GM19324 (cell line): Measurements from ENCODE around the gene CDKL4.
"Not testable (repeated sequence)": the region's sequence is repeated elsewhere in the genome, so short reads cannot be mapped to it uniquely, and the experiment has no call there.

ENCODE experiments used
- ATAC-seq: cut with Tn5 transposase; IDR thresholded peaks from one replicate; pipeline ENCODE4 v1.9.1; 2021; ENCODE audit warnings: mild to moderate bottlenecking, moderate library complexity; ENCODE audit not compliant: unreplicated experiment, low FRiP score

Gene CDKL4

GRCh38 chr2:39234754-39235153 lies 9.0 kb downstream of the CDKL4 start:
- no peak for ATAC-seq

DNA sequence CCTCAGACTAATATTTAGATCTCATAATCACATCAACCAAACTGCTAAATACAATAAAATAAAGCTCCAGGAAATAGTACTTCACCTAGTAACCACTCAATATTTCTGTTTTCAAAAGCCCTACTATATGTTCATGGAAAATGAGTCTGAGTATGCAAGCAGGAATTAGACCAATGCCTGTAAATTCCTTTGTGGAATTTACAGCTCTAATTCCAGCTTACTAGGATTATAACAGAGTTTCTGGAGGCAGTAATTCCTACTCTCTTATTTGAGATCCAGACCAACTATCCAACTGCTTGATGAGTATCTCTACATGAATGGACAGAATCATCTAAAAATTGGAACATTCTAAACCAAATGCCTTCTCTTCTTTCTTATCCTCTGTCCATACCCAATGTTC lies 11.6 kb downstream of the CDKL4 start:
- ATAC-seq: no peak

DNA sequence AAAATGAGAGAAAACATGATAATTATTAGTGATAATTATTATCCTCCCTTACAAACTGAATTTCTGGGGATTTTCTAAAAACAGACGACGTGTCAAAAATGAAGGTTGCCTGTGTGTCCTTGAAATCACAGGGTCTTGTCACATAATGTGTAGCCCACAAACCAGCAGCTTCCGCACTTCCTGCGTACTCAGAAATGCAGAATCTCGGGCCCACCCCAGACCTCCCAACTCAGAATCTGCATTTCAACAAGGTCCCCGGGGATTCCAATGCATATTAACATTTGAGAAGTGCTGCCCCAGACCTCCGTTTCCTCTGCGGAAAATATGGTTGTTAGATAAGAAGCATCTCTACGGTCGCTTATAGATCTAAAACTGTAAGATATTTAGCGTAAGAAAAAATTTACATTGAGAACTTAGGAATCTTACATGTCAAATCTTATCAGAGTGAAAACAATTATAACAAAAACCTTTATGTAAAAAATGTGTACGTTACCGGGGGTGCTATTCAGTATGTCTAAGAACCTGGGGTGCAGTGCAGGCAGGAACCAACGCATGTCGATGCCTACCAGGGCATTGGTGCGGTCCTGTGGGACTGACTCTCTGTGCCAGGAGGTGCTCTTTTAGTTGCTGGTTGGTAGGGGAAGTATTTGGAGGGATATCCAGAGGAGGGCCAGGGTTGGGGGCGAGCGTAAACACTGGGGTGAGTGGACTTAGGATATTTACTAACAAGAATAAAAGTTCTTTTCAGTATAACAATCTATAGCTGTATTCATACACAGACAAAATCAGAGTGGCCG lies 15.2 kb downstream of the CDKL4 start:
- no peak for ATAC-seq

DNA sequence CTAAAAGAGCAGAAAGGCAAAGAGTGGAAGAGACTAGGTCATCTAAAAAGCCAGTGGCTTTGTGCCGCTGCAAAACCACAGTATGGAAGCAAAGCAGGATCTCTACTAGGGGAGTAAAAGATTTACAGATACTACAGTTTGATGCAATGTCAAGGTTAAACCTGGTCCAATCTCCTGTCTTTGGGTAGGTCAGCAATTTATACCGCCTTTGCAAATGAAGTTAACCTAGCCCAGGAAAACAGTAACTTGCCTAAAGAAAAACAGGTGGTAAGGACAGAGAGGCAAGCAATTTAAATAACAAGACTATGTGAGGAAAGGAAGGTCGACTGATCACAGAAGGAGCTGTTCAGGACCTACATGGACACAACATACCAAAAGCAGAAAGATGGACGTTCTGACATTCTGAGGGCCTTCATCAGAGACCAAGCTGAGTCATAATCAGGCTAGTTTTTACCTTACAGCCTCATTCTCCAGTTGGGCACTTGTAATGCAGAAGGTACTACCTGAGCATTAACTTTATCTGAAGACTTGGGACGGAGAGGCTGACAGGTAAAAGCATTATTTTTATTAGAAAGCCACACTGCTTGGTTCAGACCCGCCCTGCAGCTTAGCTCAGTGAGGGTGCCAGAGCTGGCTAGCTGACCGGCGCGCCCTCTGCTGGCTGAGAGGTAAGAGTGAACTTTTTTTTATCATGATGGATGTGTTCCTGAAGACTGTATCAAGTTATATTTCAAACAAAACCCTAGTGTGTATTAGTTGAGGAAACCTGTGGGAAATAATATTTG lies 15.9 kb downstream of the CDKL4 start:
- peak; percentile 60 for ATAC-seq

- no peak for ATAC-seq
These were observed 18.2 kb downstream of the CDKL4 start for GRCh38 chr2:39225567-39225966.

- no peak for ATAC-seq
These were observed 19.9 kb downstream of the CDKL4 start for GRCh38 chr2:39223909-39224308.

- no peak for ATAC-seq
These were observed 22.3 kb downstream of the CDKL4 start for GRCh38 chr2:39221459-39221858.

- ATAC-seq: no peak
These were observed 23.6 kb downstream of the CDKL4 start for GRCh38 chr2:39220136-39220535.

DNA sequence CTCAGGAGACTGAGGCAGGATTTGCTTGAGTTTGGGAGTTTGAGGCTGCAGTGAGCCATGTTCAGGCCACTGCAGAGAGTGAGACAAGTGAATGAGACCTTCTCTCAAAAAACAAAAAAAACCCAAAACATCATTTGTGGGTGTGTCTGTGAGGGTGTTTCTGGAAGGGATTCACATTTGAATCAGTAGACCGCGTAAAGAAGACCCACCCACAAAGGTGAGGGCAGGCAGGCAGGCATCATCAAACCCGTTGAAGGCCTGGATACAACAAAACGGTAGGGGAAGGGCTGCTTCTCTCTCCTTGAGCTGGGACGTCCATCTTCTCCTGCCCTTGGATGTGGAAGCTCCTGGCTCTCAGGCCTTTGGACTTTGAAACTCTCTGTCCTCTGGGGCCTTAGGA lies 25.4 kb downstream of the CDKL4 start:
- no peak for ATAC-seq

GRCh38 chr2:39217192-39217550 lies 26.6 kb downstream of the CDKL4 start:
- ATAC-seq: no peak

GRCh38 chr2:39216346-39217191 lies 27.2 kb downstream of the CDKL4 start:
- no peak for ATAC-seq

GRCh38 chr2:39215545-39215944 lies 28.2 kb downstream of the CDKL4 start:
- no peak for ATAC-seq

GRCh38 chr2:39213015-39213414 lies 30.8 kb downstream of the CDKL4 start:
- no peak for ATAC-seq

GRCh38 chr2:39210846-39211245 lies 32.9 kb downstream of the CDKL4 start:
- no peak for ATAC-seq

GRCh38 chr2:39203382-39203781 lies 40.4 kb downstream of the CDKL4 start:
- ATAC-seq: no peak

DNA sequence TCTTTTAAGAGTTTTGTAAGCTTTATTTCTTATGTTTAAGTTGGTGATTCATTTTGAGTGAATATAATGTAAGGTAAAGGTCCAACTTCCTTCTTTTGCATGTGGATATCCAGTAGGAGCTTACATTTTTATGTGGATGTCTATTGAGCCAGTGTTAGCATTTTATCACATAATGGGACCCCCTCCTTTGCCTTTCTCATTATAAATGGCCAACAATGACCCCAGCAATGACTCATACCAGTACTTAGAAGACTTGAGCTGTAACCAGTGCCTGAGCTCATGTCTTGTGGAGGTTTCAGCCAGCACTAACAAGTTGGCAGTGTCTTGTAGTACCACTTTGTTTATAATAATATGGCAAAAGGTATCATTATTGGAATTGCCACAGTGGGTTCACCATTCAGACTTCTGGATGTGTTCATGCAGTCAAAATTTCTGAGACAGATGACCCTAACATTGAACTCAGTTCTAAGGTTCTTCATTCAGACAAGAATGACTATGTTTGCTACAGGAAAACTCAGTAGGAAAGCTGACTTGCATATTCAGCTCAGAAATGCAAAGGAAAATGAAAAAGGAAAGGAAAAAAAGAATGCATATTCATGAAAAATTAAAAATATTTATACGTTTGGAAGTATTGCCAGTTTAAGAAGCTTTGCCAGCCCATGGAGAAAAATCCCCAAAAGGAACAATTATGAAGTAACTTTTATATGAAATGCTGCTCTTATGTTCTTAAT lies 41.0 kb downstream of the CDKL4 start:
- no peak for ATAC-seq

DNA sequence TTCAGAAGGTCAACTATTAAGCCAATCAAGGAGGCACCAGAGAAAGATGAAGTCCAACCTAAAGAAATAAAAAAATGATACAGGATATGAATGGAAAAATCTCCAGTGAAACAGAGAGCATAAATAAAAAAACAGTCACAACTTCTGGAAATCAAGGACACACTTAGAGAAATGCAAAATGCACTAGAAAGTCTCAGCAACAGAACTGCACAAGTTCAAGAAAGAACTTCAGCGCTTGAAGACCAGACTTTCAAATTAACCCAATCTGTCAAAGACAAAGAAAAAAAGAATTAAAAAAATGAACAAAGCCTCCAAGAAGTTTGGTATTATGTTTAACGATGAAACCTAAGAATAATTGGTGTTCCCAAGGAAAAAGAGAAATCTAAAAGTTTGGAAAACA lies 46.8 kb downstream of the CDKL4 start:
- ATAC-seq: not testable (repeated sequence)

GRCh38 chr2:39194686-39195085 lies 49.1 kb downstream of the CDKL4 start:
- no peak for ATAC-seq

GRCh38 chr2:39188960-39189494 lies 54.7 kb downstream of the CDKL4 start:
- no peak for ATAC-seq

GRCh38 chr2:39183673-39184072 lies 60.1 kb downstream of the CDKL4 start:
- ATAC-seq: no peak
